NB4 (cell line): Measurements from ENCODE around the gene LAD1.

Experiments used
- DNase-seq: peaks from one replicate; pipeline ENCODE4 v3.0.0; 2010; ENCODE audit warnings: low read depth
- H3K4me3 ChIP-seq: one replicate; pipeline ENCODE4 v1.5.1; 2011; ENCODE audit warnings: mild to moderate bottlenecking, low read depth, low read length, moderate library complexity
- MYC ChIP-seq: IDR thresholded peaks from 2 replicates; pipeline ENCODE4 v1.6.1; 2011; ENCODE audit warnings: low read depth, low read length
- POLR2A ChIP-seq: IDR thresholded peaks from 2 replicates; pipeline ENCODE4 v1.6.1; 2011; ENCODE audit warnings: mild to moderate bottlenecking; ENCODE audit not compliant: insufficient read length; ENCODE audit errors: extremely low read depth
- TF ChIP-seq, protein P1 (sequence below): IDR thresholded peaks from one replicate; pipeline ENCODE4 v1.5.1; 2012; ENCODE audit warnings: low read depth, low read length
- TF ChIP-seq, protein P2 (sequence below): IDR thresholded peaks from 2 replicates; pipeline ENCODE4 v1.6.1; 2011; ENCODE audit warnings: low read depth, low read length

The LAD1 gene

DNA sequence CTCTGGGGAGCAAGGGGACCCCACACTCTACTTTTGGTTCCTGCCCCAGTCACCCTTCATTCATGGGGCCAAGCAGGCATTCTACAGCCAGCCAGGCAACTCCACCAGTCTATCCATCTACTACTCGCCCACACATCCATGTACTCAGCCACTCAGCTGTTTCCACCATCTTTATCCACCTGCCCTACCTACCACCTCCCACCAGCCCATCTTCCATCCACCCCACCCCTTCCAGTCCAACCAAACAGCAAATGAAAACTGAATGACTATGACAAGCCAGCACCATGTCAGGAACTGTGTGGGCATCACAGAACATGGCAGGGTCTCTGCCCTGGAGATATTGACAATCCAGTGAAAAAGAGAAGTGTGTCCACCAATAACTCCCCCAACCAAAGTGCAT, 7.9 kb downstream of the LAD1 start:
- DNase-seq = no peak
- no peak overlapping the region for H3K4me3 ChIP-seq
- TF ChIP-seq MYC (no peak), POLR2A (no peak)
- TF ChIP-seq, protein P1, sequence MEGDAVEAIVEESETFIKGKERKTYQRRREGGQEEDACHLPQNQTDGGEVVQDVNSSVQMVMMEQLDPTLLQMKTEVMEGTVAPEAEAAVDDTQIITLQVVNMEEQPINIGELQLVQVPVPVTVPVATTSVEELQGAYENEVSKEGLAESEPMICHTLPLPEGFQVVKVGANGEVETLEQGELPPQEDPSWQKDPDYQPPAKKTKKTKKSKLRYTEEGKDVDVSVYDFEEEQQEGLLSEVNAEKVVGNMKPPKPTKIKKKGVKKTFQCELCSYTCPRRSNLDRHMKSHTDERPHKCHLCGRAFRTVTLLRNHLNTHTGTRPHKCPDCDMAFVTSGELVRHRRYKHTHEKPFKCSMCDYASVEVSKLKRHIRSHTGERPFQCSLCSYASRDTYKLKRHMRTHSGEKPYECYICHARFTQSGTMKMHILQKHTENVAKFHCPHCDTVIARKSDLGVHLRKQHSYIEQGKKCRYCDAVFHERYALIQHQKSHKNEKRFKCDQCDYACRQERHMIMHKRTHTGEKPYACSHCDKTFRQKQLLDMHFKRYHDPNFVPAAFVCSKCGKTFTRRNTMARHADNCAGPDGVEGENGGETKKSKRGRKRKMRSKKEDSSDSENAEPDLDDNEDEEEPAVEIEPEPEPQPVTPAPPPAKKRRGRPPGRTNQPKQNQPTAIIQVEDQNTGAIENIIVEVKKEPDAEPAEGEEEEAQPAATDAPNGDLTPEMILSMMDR = no peak
- TF ChIP-seq, protein P2, sequence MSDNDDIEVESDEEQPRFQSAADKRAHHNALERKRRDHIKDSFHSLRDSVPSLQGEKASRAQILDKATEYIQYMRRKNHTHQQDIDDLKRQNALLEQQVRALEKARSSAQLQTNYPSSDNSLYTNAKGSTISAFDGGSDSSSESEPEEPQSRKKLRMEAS = no peak

DNA sequence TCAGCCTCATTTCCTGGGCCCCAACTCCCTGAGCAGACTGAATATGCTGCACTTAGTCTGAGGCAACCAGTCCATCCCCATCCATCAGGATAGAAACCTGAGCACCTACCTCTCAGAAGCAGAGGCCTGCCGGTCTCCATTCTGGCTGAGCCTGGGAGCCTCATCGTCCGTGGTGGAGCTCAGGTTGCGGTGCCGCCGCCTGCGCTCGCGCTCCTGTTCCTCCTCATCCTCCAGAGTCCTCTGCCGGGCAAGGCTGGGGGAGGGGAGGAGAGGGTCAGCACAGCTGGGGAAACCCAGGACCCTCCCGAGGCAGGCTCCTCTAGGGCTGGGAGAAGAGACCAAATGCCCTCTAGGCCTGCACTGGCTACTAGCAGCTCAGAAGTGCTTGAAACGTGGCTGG, 10.1 kb downstream of the LAD1 start:
- TF ChIP-seq, protein P2 = no peak
- TF ChIP-seq MYC = no peak
- TF ChIP-seq POLR2A = no peak
- TF ChIP-seq, protein P1 = no peak
- no peak overlapping the region for H3K4me3 ChIP-seq
- DNase-seq = no peak

DNA sequence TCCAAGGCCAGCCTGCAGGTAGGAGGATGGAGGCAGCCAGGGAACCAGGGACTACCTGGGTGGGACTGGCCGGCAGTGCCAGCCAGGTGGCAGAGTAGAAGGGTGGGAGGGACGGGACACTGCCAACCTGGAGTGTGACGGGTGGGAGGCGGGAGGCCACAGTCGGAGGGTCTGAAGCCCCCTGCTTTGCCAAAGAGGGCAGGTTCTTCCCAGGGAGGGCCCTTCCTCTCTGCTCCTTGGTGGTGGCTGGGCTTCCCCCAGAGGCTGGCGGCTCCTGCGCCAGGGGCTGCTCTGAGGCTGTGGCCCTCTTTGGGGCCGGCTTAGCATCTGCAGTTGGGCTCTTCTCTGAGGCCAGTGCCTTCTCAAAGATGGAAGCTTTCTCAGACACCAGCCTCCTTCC, 12.9 kb downstream of the LAD1 start:
- DNase-seq = no peak
- TF ChIP-seq POLR2A (no peak), MYC (no peak)
- TF ChIP-seq, protein P1 = no peak
- TF ChIP-seq, protein P2 = no peak
- H3K4me3 ChIP-seq = no peak overlapping the region

DNA sequence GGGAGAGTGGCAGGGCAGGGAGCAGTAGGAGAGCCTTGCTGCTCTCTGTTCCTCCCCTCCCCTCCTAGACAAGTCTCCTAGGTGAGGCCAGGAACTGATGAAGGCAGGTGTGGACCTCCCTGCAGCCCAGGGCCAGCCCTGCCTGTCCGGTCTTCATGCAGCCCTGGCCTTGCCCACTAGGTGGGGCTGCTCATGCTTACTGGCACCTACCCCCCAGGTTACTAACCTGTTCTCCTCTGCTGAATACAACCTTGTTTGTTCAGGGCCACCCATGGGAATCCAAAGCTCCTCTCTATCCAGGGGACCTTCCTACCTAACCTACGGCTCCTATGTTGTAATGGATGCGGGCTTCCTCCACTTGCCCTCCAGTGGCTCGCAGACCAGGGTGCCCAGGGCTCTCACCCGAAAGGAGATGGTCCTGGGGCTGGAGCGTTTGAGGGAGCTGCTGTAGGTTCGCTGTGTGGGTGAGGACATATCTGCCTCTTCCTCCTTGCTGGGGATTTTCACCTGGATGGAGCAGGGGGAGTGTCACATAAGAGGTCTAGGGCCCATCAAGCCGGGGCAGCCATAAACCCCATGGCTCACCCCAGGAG, 13.7 kb downstream of the LAD1 start:
- peak; percentile 32 for DNase-seq
- TF ChIP-seq POLR2A = no peak
- TF ChIP-seq, protein P1 = peak; percentile 86
- no peak overlapping the region for H3K4me3 ChIP-seq

DNA sequence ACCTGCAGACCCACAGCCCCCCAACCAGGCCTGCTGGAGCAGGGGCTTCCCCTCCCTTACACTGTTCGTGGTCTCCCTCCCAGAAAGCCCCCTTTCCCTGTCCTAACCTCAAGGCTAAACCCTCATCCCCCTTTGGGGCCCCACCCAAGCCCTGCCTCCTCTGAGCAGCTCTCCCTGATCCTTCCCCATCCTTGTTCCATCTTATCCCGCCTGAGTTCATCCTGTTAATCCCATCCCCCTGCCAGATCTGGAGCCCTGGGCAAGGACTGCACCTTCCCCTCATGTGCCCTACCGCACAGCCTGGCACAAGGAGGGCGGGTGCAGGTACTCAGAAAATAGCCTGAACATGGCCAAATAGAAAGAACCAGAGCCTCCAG, 14.7 kb downstream of the LAD1 start:
- no peak for DNase-seq
- no peak overlapping the region for H3K4me3 ChIP-seq

More for the DNA sequence above, 14.7 kb downstream of the LAD1 start:
- TF ChIP-seq POLR2A (no peak), MYC (no peak)
- TF ChIP-seq, protein P2 = no peak
- TF ChIP-seq, protein P1 = no peak
